ENCODE data around the gene EXPH5.

EXPH5 gene

GRCh38 chr11:108629274-108629673, 35.7 kb upstream of the EXPH5 start:
- no peak for DNase-seq (ENCODE audit: low read depth)
- TF ChIP-seq, protein P1, sequence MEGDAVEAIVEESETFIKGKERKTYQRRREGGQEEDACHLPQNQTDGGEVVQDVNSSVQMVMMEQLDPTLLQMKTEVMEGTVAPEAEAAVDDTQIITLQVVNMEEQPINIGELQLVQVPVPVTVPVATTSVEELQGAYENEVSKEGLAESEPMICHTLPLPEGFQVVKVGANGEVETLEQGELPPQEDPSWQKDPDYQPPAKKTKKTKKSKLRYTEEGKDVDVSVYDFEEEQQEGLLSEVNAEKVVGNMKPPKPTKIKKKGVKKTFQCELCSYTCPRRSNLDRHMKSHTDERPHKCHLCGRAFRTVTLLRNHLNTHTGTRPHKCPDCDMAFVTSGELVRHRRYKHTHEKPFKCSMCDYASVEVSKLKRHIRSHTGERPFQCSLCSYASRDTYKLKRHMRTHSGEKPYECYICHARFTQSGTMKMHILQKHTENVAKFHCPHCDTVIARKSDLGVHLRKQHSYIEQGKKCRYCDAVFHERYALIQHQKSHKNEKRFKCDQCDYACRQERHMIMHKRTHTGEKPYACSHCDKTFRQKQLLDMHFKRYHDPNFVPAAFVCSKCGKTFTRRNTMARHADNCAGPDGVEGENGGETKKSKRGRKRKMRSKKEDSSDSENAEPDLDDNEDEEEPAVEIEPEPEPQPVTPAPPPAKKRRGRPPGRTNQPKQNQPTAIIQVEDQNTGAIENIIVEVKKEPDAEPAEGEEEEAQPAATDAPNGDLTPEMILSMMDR (IDR thresholded peaks at IDR 0.05; ENCODE audit: control insufficient read depth, insufficient read depth, low read depth, low read length, missing control alignments), result no peak
- H3K4me3 ChIP-seq (ENCODE audit: control insufficient read depth, low read depth, low read length), result no peak overlapping the region

GRCh38 chr11:108628812-108629211, 35.2 kb upstream of the EXPH5 start:
- DNase-seq (ENCODE audit: low read depth), result no peak
- no peak overlapping the region for H3K4me3 ChIP-seq (ENCODE audit: control insufficient read depth, low read depth, low read length)
- TF ChIP-seq, protein P1 (IDR thresholded peaks at IDR 0.05; ENCODE audit: control insufficient read depth, insufficient read depth, low read depth, low read length, missing control alignments), result no peak

- DNase-seq (ENCODE audit: low read depth), result no peak
- no peak overlapping the region for H3K4me3 ChIP-seq (ENCODE audit: control insufficient read depth, low read depth, low read length)
- TF ChIP-seq, protein P1 (IDR thresholded peaks at IDR 0.05; ENCODE audit: control insufficient read depth, insufficient read depth, low read depth, low read length, missing control alignments), result no peak
Observed at GRCh38 chr11:108628326-108628725, 34.8 kb upstream of the EXPH5 start.

GRCh38 chr11:108624196-108624925, 30.8 kb upstream of the EXPH5 start:
- no peak for DNase-seq (ENCODE audit: low read depth)
- TF ChIP-seq, protein P1 (IDR thresholded peaks at IDR 0.05; ENCODE audit: control insufficient read depth, insufficient read depth, low read depth, low read length, missing control alignments), result no peak

GRCh38 chr11:108622341-108622740, 28.8 kb upstream of the EXPH5 start:
- H3K4me3 ChIP-seq (ENCODE audit: control insufficient read depth, low read depth, low read length), result no peak overlapping the region
- TF ChIP-seq, protein P1 (IDR thresholded peaks at IDR 0.05; ENCODE audit: control insufficient read depth, insufficient read depth, low read depth, low read length, missing control alignments), result no peak
- DNase-seq (ENCODE audit: low read depth), result no peak

More at GRCh38 chr11:108624196-108624925, 30.8 kb upstream of the EXPH5 start:
- H3K4me3 ChIP-seq (ENCODE audit: control insufficient read depth, low read depth, low read length), result no peak overlapping the region

DNA sequence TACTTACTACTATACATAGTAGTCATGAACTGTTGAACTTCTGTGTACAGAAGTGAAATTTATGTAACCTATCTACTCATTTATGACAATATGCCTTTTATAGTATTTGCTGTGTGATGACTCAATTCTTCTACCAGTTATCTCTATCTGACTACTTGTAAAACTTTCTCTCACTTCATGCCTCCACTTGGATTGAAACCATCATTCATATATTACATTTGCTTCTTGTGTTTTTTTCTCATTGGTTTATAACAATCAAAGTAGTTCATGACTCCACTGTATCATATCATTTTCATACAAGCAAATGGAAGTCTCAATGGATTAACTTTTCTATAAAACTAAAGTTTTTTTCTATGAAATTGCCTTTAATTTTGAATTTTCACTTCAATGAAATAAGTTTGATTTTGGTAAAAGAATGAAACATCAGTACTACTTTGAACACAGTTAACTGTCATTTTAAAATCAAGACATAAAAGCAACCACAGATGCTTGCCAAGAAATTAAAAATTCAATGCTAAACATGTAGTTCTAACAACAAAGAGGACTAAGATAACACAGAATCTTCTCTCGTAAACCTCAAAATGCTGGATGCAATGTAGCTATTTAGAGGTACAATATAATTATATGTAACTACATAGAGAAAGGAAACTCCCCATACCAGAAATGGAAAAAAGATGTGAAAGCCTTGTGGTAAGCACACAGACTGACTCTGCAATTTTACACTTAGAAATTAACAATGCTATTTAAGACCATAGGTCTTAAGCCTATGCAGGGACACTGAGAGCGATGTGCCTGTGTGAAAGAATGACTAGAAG, 27.6 kb upstream of the EXPH5 start:
- H3K4me3 ChIP-seq (ENCODE audit: control insufficient read depth, low read depth, low read length), result no peak overlapping the region
- TF ChIP-seq, protein P1 (IDR thresholded peaks at IDR 0.05; ENCODE audit: control insufficient read depth, insufficient read depth, low read depth, low read length, missing control alignments), result no peak
- DNase-seq (ENCODE audit: low read depth), result no peak
